HG03432 (cell line): ENCODE data around the gene APOE.
"Not testable (repeated sequence)": the region's sequence is repeated elsewhere in the genome, so short reads cannot be mapped to it uniquely, and the experiment has no call there.

Experiments
- ATAC-seq: cut with Tn5 transposase; IDR thresholded peaks from one replicate; pipeline ENCODE4 v1.9.1; 2021; ENCODE audit warnings: mild to moderate bottlenecking, moderate library complexity; ENCODE audit not compliant: unreplicated experiment

APOE gene

DNA sequence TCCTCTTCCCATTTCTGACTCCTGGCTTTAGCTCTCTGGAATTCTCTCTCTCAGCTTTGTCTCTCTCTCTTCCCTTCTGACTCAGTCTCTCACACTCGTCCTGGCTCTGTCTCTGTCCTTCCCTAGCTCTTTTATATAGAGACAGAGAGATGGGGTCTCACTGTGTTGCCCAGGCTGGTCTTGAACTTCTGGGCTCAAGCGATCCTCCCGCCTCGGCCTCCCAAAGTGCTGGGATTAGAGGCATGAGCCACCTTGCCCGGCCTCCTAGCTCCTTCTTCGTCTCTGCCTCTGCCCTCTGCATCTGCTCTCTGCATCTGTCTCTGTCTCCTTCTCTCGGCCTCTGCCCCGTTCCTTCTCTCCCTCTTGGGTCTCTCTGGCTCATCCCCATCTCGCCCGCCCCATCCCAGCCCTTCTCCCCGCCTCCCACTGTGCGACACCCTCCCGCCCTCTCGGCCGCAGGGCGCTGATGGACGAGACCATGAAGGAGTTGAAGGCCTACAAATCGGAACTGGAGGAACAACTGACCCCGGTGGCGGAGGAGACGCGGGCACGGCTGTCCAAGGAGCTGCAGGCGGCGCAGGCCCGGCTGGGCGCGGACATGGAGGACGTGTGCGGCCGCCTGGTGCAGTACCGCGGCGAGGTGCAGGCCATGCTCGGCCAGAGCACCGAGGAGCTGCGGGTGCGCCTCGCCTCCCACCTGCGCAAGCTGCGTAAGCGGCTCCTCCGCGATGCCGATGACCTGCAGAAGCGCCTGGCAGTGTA, 2.7 kb downstream of the APOE start:
- ATAC-seq = no peak

DNA sequence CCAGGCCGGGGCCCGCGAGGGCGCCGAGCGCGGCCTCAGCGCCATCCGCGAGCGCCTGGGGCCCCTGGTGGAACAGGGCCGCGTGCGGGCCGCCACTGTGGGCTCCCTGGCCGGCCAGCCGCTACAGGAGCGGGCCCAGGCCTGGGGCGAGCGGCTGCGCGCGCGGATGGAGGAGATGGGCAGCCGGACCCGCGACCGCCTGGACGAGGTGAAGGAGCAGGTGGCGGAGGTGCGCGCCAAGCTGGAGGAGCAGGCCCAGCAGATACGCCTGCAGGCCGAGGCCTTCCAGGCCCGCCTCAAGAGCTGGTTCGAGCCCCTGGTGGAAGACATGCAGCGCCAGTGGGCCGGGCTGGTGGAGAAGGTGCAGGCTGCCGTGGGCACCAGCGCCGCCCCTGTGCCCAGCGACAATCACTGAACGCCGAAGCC, 3.3 kb downstream of the APOE start:
- no peak for ATAC-seq

DNA sequence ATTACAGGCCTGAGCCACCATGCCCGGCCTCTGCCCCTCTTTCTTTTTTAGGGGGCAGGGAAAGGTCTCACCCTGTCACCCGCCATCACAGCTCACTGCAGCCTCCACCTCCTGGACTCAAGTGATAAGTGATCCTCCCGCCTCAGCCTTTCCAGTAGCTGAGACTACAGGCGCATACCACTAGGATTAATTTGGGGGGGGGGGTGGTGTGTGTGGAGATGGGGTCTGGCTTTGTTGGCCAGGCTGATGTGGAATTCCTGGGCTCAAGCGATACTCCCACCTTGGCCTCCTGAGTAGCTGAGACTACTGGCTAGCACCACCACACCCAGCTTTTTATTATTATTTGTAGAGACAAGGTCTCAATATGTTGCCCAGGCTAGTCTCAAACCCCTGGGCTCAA, 4.2 kb downstream of the APOE start:
- no peak for ATAC-seq

DNA sequence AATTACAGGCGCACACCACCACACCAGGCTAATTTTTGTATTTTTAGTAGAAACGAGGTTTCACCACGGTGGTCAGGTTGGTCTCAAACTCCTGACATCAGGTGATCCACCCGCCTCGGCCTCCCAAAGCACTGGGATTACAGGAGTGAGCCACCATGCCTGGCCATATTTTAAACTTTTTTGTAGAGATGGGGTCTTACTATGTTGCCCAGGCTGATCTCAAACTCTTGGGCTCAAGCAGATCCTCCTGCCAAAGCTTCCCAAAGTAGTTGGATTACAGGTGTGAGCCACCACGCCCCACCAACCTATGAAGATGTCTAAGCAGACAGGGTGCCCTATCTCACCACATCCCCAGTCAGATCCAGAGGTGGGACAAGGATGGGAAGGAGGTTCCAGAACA, 6.3 kb downstream of the APOE start:
- not testable (repeated sequence) for ATAC-seq

DNA sequence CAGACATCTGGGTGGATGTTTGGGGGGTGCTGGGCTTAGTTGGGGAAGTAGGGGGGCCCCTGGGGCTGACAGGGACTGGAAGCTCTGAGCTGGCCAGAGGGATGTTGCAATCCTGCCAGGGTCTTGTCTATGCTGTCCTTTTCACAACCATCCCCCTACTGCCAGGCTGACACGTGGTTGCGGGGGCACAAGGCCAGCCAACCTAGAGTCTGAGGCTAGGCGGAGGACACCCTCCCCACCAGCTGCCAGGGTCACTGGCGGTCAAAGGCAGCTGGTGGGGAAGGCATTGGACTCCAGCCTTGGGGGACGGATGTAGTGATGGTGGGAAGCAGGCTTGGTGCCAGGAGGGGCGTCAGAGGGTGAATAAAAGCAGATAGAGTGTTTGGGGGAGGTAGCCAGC, 7.3 kb downstream of the APOE start:
- no peak for ATAC-seq

DNA sequence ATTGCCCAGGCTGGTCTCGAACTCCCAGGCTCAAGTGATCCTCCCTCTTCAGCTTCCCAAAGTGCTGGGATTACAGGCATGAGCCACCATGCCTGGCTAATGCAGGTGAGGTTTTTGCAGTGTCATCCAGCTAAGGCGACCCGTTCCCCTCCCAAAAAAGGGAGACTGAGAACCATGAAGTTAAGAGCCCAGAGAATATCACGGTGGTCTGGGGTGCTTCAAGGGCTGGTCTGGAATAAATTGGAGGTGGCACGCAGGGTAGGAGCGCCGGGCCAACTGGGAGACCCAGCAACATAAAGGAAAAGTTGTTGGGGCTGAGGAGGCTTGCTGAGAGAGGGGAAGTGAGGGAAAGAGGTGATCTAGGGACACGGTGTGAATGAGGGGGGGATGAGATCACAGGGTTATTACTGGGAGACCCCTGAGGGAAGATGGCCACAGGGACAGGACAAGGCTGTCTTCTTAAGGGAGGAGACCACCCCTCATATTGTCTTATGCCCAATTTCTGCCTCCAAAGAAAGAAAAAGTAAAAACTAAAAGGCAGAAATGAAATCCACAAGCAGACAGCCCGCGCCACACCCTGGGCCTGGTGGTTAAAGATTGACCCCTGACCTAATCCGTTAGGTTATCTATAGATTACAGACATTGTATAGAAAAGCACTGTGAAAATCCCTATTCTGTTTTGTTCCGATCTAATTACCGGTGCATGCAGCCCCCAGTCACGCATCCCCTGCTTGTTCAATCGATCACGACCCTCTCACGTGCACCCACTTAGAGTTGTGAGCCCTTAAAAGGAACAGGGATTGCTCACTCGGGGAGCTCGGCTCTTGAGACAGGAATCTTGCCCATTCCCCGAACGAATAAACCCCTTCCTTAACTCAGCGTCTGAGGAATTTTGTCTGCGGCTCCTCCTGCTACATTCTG, 8.2 kb downstream of the APOE start:
- ATAC-seq = not testable (repeated sequence)

DNA sequence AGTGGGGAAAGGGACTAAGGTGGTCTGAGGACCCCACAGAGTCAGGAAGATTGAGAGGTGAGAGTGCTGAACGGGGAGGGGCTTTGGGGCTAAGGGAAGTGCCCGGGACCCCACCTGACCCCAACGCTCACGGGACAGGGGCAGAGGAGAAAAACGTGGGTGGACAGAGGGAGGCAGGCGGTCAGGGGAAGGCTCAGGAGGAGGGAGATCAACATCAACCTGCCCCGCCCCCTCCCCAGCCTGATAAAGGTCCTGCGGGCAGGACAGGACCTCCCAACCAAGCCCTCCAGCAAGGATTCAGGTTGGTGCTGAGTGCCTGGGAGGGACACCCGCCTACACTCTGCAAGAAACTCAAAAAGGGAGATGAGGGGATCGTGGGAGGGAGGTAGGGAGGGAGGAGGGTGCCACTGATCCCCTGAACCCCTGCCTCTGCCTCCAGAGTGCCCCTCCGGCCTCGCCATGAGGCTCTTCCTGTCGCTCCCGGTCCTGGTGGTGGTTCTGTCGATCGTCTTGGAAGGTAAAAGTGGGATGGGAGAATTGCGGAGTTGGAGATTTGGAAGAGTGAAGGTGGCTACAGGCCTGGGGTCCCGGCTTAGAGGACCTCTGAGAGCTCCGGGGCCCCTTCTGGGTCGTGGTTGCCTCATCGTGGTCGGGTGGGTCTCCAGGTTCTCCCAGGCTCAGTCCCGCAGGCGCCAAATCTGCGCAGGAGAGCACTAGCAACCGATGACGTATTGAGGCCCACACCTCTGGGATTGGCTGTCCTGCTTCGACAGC, 9.0 kb downstream of the APOE start, which contains the start of gene APOC1:
Gene APOC1, plus strand, starts transcription at position 176 of the 774 bp plus-strand sequence. Its CDS starts 284 bp downstream, at position 460.
- ATAC-seq = peak; percentile 89

DNA sequence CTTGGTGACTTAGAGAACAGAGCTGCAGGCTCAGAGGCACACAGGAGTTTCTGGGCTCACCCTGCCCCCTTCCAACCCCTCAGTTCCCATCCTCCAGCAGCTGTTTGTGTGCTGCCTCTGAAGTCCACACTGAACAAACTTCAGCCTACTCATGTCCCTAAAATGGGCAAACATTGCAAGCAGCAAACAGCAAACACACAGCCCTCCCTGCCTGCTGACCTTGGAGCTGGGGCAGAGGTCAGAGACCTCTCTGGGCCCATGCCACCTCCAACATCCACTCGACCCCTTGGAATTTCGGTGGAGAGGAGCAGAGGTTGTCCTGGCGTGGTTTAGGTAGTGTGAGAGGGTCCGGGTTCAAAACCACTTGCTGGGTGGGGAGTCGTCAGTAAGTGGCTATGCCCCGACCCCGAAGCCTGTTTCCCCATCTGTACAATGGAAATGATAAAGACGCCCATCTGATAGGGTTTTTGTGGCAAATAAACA, 18.7 kb downstream of the APOE start:
- ATAC-seq = no peak

DNA sequence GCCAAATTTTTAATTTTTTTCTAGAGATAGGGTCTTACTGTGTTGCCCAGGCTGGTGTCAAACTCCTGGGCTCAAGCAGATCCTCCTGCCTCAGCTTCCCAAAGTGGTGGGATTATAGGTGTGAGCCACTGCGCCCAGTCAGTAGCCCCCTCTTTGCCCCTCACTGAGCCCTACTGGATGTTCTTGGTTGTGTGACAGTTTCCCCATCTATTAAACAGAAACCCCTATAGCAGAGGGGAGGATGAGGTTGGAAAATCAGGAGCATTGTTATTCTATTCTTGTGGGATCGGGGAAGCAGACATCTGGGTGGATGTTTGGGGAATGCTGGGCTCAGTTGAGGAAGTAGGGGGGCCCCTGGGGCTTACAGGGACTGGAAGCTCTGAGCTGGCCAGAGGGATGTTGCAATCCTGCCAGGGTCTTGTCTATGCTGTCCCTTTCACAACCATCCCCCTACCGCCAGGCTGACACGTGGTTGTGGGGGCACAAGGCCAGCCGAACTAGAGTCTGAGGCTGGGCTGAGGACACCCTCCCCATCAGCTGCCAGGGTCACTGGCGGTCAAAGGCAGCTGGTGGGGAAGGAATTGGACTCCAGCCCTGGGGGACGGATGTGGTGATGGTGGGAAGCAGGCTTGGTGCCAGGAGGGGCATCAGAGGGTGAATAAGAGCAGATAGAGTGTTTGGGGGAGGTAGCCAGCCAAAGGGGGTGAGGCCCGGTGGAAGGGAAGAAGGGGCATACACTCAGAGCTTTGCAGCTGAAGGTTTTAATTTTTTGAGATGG, 19.7 kb downstream of the APOE start:
- no peak for ATAC-seq

DNA sequence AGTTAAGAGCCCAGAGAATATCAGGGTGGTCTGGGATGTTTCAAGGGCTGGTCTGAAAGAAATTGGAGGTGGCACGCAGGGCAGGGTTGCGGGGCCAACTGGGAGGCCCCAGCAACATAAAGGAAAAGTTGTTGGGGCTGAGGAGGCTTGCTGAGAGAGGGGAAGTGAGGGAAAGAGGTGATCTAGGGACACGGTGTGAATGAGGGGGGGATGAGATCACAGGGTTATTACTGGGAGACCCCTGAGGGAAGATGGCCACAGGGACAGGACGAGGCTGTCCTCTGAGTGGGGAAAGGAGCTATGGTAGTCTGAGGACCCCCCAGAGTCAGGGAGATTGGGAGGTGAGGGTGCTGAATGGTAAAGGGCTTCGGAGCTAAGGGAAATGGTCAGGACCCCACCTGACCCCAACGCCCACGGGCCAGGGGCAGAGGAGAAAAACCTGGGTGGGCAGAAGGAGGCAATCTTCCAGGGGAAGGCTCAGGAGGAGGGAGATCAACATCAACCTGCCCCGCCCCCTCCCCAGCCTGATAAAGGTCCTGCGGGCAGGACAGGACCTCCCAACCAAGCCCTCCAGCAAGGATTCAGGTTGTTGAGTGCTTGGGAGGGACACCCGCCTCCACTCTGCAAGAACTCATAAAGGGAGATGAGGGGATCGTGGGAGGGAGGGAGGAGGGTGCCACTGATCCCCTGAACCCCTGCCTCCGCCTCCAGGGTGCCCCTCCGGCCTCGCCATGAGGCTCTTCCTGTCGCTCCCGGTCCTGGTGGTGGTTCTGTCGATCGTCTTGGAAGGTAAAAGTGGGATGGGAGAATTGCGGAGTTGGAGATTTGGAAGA, 20.9 kb downstream of the APOE start:
- ATAC-seq = not testable (repeated sequence)

DNA sequence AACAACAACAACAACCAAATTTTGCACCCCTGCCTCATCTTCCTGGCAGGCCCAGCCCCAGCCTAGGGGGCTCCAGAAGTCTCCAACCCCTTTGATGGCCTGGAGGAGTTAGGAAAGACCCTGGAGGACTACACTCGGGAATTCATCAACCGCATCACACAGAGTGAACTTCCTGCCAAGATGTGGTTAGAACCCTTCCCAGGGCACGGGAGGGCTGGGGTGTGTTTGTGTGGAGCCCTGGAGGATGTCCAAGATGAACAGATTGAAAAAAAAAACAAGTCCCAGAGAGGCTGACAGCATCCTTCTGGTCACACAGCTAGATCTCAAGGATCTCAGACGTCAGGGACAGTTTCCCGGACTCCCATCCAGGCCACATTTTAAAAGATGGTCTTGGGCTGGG, 22.1 kb downstream of the APOE start:
- no peak for ATAC-seq

DNA sequence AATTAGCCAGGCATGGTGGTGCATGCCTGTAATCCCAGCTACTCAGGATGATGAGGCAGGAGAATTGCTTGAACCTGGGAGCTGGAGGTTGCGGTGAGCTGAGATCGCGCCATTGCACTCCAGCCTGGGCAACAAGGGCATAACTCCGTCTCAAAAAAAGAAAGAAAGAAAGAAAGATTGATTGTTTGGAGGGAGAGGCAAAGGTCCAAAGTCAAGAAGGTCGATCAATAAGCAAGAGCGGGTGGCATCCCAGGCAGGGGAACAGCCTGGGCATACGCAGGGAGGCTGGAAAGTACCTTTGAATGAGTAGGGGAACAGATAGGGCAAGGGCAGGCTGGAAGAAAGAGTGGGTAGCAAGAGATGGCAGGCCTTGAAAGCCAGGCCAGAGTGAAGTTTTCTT, 24.5 kb downstream of the APOE start:
- no peak for ATAC-seq

DNA sequence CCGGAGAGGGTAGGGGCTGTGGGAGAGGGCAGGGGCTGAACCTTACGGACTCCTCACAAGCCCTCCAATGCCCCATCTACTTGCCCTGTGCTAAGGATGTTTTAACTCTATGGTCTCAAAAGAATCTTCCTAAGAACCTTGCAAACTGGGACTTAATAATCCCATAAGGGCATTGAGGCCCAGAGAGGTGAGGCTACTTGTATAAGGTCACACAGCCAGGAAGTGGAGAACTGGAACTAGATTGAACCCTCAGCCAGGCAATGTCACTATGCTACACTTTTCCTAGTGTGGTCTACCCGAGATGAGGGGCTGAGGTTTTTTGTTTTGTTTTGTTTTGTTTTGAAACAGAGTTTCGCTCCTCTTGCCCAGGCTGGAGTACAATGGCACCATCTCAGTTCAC, 25.9 kb downstream of the APOE start:
- no peak for ATAC-seq

DNA sequence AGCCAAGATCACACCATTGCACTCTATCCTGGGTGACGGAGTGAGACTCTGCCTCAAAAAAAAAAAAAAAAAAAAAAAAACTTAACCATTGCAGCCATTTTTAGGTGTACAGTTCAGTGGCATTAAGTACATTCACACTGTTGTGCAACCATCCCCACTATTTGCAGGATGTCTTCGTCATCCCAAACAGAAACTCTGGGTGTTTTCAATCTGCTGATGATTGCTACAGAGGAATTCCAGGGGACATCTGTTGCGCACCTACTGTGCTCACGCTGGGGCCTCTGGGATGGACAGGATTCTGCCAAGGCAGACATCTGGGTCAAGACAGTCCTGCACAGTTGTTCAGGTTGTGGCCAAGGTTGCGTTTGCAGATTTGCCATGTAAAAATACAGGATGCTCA, 34.1 kb downstream of the APOE start:
- no peak for ATAC-seq

DNA sequence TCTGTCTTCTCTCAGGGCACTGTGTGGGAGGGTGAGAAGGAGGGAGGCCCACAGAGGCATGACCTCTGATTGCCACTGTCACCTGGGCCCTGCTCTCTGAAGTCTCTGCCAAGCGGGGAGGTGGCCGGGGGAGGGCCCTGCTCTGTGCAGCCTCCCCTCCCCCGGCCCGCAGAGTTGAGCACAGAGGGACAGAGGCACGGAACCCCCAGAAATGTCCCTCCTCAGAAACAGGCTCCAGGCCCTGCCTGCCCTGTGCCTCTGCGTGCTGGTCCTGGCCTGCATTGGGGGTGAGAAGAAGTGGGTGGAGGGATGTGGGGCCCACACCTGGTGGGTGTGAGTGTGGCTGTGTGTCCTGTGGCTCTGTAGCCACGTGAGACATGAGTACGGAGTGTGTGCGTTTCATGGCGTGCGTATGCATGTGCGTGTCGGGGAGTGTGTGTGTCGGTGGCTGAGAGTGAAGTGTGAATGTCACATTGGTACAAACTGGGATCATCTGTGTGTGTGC, 36.5 kb downstream of the APOE start, which contains the start of gene APOC4:
Gene APOC4, plus strand, starts transcription at position 171 of the 505 bp plus-strand sequence. Its CDS starts 41 bp downstream, at position 212.
- no peak for ATAC-seq

DNA sequence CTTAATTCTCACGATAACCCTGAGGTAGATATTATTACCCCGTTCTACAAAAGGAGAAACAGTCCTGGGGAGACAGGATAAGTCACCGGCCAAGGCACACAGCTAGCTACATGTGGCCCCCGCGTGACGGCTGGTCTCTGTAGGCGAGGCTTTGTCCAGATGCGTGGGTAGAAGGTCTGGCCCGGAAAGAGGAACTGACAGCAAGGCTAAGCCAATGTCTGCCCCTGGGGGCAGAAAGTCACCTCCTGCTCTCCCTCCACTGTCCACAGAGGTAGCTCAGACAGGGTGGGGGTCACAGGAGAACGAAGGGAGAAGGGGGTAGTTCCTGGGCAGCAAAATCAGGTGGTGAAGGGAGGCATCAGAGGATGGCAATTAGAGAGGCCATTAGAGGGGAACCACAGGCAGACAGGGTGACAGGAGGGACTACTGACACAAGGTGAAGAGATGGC, 38.2 kb downstream of the APOE start:
- ATAC-seq = peak; percentile 66

DNA sequence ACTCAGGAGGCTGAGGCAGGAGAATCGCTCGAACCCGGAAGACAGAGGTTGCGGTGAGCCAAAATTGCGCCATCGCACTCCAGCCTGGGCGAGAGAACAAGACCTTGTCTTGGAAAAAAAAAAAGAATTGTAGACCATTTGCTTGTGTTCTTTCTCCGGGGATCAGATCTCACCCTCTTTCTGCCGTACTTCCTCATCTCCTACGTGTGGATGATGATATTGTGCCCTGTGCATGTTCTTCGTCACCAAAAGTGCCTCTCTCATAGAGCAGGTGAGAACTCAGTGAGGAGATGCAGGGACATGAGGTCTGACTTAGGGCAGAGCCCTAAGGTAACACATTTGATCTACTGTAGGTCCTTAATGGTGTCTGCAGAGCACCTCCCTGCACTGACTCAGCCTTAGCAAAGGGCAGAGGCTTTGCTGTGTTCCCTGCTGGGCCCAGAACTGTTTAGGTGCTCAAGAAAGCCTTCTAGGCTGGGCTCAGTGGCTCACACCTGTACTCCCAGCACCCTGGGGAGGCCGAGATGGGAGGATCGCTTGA, 41.5 kb downstream of the APOE start:
- ATAC-seq = no peak

DNA sequence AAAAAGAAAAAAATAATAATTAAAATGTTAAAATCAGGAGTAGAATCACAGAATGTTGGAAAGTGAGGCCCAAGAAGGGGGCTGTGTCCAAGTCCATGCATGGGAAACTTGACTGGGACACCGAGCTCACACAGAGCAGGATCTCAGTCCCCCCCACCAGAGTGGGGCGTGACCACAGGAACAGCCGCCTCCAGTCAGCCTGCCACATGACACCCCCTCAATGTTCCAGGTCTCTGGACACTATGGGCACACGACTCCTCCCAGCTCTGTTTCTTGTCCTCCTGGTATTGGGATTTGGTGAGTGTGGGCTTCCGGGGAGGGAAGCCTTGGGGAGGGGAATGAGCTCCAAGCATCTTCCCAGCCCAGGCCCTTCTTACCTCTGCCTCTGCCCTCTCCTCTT, 42.6 kb downstream of the APOE start:
- no peak for ATAC-seq
